Measurements from ENCODE around the gene BTBD3.

BTBD3 gene

DNA sequence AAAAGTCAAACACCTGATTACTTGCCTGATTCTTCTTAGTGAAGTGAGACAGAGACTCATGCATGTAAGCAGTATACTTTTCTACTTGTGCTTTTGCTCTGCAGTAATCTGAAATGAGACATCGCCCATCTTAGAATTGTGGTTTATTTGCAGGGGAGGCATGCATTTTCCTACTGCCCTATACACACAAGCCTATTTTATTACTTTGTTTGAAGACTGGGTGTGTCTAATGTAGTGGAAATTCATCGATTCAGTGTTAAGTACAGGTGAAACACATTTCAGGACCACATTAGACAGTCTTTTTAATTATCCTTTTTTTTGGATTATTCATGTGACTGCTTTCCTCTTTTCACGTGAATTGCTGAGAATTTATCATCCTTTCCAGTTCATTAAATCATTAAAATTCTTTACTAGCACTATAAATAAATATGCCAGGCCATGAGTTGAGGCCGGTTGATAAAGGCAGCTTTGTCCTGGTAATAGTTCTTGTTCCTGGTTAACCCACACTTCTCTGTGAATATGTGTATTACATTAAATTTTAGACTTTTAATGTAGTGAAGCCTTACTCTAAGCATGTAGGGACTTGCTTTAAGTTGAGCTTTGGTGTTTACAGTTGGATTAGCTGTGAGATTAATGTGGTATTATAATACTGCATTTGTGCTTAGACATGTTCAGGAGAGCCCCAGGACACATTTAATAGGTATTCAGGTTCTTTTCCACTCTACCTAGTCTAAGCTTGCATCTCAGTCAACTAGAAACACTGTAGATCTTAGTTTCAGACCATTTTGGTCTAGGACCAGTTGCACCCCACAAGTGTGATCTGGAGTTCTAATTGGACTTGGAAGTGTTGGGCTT, 10.8 kb upstream of the BTBD3 start:
- Histone ChIP-seq H3K4me2 (ENCODE audit: low read length) (no peak overlapping the region), H3K9me3 (ENCODE audit: insufficient read depth, low read length) (no peaks in the 10 kb centered on the region), H3K27me3 (ENCODE audit: low read depth, low read length) (no peaks in the 10 kb centered on the region), H3K36me3 (replicated peaks; ENCODE audit: low read depth, low read length) (no peaks in the 10 kb centered on the region), H4K20me1 (ENCODE audit: insufficient read depth, low read length) (no peaks in the 10 kb centered on the region), H3K27ac (ENCODE audit: low read length) (no peak overlapping the region), H2AFZ (ENCODE audit: low read depth, low read length) (no peak overlapping the region), H3K79me2 (ENCODE audit: low read length) (no peaks in the 10 kb centered on the region), H3K9ac (ENCODE audit: low read length) (no peak overlapping the region), H3K4me3 (ENCODE audit: low read length) (no peak overlapping the region), H3K4me1 (ENCODE audit: low read length) (no peaks in the 10 kb centered on the region)
- TF ChIP-seq, protein P1, sequence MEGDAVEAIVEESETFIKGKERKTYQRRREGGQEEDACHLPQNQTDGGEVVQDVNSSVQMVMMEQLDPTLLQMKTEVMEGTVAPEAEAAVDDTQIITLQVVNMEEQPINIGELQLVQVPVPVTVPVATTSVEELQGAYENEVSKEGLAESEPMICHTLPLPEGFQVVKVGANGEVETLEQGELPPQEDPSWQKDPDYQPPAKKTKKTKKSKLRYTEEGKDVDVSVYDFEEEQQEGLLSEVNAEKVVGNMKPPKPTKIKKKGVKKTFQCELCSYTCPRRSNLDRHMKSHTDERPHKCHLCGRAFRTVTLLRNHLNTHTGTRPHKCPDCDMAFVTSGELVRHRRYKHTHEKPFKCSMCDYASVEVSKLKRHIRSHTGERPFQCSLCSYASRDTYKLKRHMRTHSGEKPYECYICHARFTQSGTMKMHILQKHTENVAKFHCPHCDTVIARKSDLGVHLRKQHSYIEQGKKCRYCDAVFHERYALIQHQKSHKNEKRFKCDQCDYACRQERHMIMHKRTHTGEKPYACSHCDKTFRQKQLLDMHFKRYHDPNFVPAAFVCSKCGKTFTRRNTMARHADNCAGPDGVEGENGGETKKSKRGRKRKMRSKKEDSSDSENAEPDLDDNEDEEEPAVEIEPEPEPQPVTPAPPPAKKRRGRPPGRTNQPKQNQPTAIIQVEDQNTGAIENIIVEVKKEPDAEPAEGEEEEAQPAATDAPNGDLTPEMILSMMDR (IDR thresholded peaks at IDR 0.05; ENCODE audit: low read depth, low read length), result no peak
- no peak for TF ChIP-seq EZH2phosphoT487 (IDR thresholded peaks at IDR 0.05; ENCODE audit: low read depth)

- TF ChIP-seq EZH2phosphoT487 (IDR thresholded peaks at IDR 0.05; ENCODE audit: low read depth), result no peak
- TF ChIP-seq, protein P1 (IDR thresholded peaks at IDR 0.05; ENCODE audit: low read depth, low read length), result no peak
- Histone ChIP-seq H3K9me3 (ENCODE audit: insufficient read depth, low read length) (no peaks in the 10 kb centered on the region), H3K36me3 (replicated peaks; ENCODE audit: low read depth, low read length) (no peaks in the 10 kb centered on the region), H3K27me3 (ENCODE audit: low read depth, low read length) (no peaks in the 10 kb centered on the region), H3K4me2 (ENCODE audit: low read length) (no peak overlapping the region), H2AFZ (ENCODE audit: low read depth, low read length) (no peak overlapping the region), H3K79me2 (ENCODE audit: low read length) (no peaks in the 10 kb centered on the region), H3K4me1 (ENCODE audit: low read length) (no peaks in the 10 kb centered on the region), H4K20me1 (ENCODE audit: insufficient read depth, low read length) (no peaks in the 10 kb centered on the region), H3K27ac (ENCODE audit: low read length) (no peak overlapping the region), H3K4me3 (ENCODE audit: low read length) (no peak overlapping the region), H3K9ac (ENCODE audit: low read length) (no peak overlapping the region)
Observed at GRCh38 chr20:11907621-11908020, 10.1 kb upstream of the BTBD3 start.

- no peak overlapping the region for H3K9ac ChIP-seq (ENCODE audit: low read length)
- H2AFZ ChIP-seq (ENCODE audit: low read depth, low read length), result no peak overlapping the region
- H3K4me2 ChIP-seq (ENCODE audit: low read length), result no peak overlapping the region
- TF ChIP-seq, protein P1 (IDR thresholded peaks at IDR 0.05; ENCODE audit: low read depth, low read length), result peak; percentile 36
- TF ChIP-seq EZH2phosphoT487 (IDR thresholded peaks at IDR 0.05; ENCODE audit: low read depth), result no peak
- H3K9me3 ChIP-seq (ENCODE audit: insufficient read depth, low read length), result no peaks in the 10 kb centered on the region
- H3K27ac ChIP-seq (ENCODE audit: low read length), result no peak overlapping the region
- H3K4me3 ChIP-seq (ENCODE audit: low read length), result no peak overlapping the region
- no peaks in the 10 kb centered on the region for H3K36me3 ChIP-seq (replicated peaks; ENCODE audit: low read depth, low read length)
- no peaks in the 10 kb centered on the region for H4K20me1 ChIP-seq (ENCODE audit: insufficient read depth, low read length)
- H3K27me3 ChIP-seq (ENCODE audit: low read depth, low read length), result no peaks in the 10 kb centered on the region; the same call in 1 of the 2 replicates
- no peaks in the 10 kb centered on the region for H3K79me2 ChIP-seq (ENCODE audit: low read length)
- H3K4me1 ChIP-seq (ENCODE audit: low read length), result no peaks in the 10 kb centered on the region
Observed at GRCh38 chr20:11912013-11912658, 5.6 kb upstream of the BTBD3 start.

DNA sequence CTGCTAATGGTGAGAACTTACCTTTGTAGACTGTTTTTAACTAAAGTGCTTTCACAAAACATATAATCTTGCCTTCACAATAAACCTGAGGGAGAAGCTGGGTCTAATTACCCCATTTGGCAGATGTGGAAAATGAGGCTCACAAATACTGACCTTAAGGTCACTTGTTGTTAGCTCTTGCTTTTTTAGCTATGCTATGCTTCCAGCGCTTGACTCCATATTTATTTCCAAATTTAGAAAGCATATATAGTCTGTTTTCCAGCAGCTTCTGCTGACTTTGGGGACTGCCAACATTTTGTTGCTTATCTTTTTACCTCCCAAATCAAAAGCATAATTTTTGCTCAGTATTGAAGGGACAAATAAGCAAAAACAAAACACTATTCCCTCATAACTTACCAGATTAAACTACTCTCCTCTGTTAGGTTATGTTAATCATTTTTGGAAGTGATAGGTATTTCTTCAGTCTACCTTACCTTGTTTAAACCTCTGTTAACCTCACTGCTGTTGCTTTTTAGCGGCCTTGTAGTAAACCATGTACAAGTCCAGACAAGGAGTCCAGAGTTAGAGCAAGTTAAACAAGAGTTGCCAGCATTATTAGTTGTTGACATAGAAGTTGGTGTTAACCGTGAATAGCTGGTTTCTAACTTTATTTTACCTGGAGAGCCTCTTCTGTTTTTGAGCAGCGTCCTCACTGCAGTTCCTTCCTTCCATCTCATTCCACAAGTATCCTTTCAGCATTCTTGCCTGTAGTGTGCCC, 4.9 kb upstream of the BTBD3 start:
- no peak for TF ChIP-seq EZH2phosphoT487 (IDR thresholded peaks at IDR 0.05; ENCODE audit: low read depth)
- TF ChIP-seq, protein P1 (IDR thresholded peaks at IDR 0.05; ENCODE audit: low read depth, low read length), result no peak
- no peak overlapping the region for H3K9ac ChIP-seq (ENCODE audit: low read length)
- H4K20me1 ChIP-seq (ENCODE audit: insufficient read depth, low read length), result no peaks in the 10 kb centered on the region
- H3K4me1 ChIP-seq (ENCODE audit: low read length), result no peaks in the 10 kb centered on the region
- H3K4me2 ChIP-seq (ENCODE audit: low read length), result no peak overlapping the region
- H2AFZ ChIP-seq (ENCODE audit: low read depth, low read length), result no peak overlapping the region
- no peaks in the 10 kb centered on the region for H3K36me3 ChIP-seq (replicated peaks; ENCODE audit: low read depth, low read length)
- no peaks in the 10 kb centered on the region for H3K79me2 ChIP-seq (ENCODE audit: low read length)
- no peaks in the 10 kb centered on the region for H3K9me3 ChIP-seq (ENCODE audit: insufficient read depth, low read length)
- H3K27me3 ChIP-seq (ENCODE audit: low read depth, low read length), result no peaks in the 10 kb centered on the region; the same call in 1 of the 2 replicates
- no peak overlapping the region for H3K4me3 ChIP-seq (ENCODE audit: low read length)
- no peak overlapping the region for H3K27ac ChIP-seq (ENCODE audit: low read length)
